Measurements from ENCODE around the gene CYP4B1.

Gene CYP4B1

DNA sequence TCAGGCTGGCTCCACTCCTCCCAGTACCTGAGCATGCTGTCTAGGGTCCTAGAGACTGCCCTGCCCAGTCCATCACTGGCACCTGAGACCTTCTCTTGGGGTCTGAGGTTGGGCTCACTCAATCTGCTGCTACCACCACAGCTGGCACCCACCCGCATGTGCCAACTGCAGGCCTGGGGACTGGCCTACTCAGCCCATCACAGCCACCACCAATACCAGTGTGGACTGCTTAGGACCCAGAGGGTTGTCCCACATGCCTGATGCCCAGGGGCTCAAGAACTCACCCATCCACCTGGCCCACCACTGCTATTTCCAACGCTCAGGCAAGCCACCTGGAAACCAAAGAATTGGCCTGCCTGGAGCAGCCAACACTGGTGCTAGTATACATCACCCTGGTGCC, 63.5 kb downstream of the CYP4B1 start:
- Histone ChIP-seq H3K36me3 (no peaks in the 10 kb centered on the region), H3K4me3 (ENCODE audit: low read depth, low read length) (no peak overlapping the region), H3K4me1 (no peaks in the 10 kb centered on the region), H3K9me3 (no peaks in the 10 kb centered on the region), H3K27me3 (no peaks in the 10 kb centered on the region)
- TF ChIP-seq CTCF (IDR thresholded peaks at IDR 0.05; ENCODE audit: low read depth, low read length) = no peak
- no peak for DNase-seq
